Stimulated activated CD4-positive, alpha-beta T cell treated with anti-CD3 and anti-CD28 coated beads, Interleukin-12 subunit alpha, Interleukin-12 subunit beta, amount 100 ng/mL, for 4 hours (primary cell): ENCODE results near the gene DUSP22.

Experiments
- DNase-seq: peaks from one replicate; pipeline ENCODE4 v3.0.0-alpha.2; 2020

Gene DUSP22

GRCh38 chr6:381742-382461 lies 89.6 kb downstream of the DUSP22 start:
- no peak for DNase-seq

GRCh38 chr6:382883-383810 lies 90.9 kb downstream of the DUSP22 start:
- no peak for DNase-seq

GRCh38 chr6:383856-384255 lies 91.6 kb downstream of the DUSP22 start:
- DNase-seq, result no peak

GRCh38 chr6:384898-385297 lies 92.6 kb downstream of the DUSP22 start:
- no peak for DNase-seq

GRCh38 chr6:385614-386013 lies 93.3 kb downstream of the DUSP22 start:
- DNase-seq, result no peak

- no peak for DNase-seq
Measured at GRCh38 chr6:386688-387266, 94.5 kb downstream of the DUSP22 start.

- DNase-seq, result no peak
Measured at GRCh38 chr6:387293-387741, 95.0 kb downstream of the DUSP22 start.

- DNase-seq, result no peak
Measured at GRCh38 chr6:388202-388903, 96.1 kb downstream of the DUSP22 start.

- DNase-seq, result no peak
Measured at GRCh38 chr6:389143-389542, 96.9 kb downstream of the DUSP22 start.

- DNase-seq, result no peak
Measured at GRCh38 chr6:389622-390021, 97.3 kb downstream of the DUSP22 start.

- DNase-seq, result no peak
Measured at GRCh38 chr6:390914-391558, 98.7 kb downstream of the DUSP22 start.

GRCh38 chr6:391559-392440 lies 99.5 kb downstream of the DUSP22 start, which contains the start of gene IRF4:
Gene IRF4, plus strand, starts transcription at chr6:391752. Its CDS starts 1,401 bp downstream, at chr6:393153.
- peak; percentile 85 for DNase-seq

GRCh38 chr6:392441-393390 lies 100.4 kb downstream of the DUSP22 start:
- DNase-seq, result peak; percentile 51

- DNase-seq, result peak; percentile 54
Measured at GRCh38 chr6:393391-394221, 101.3 kb downstream of the DUSP22 start.

GRCh38 chr6:394641-395289 lies 102.5 kb downstream of the DUSP22 start:
- no peak for DNase-seq

- DNase-seq, result no peak
Measured at GRCh38 chr6:395432-396125, 103.3 kb downstream of the DUSP22 start.

GRCh38 chr6:396126-396520 lies 103.8 kb downstream of the DUSP22 start:
- no peak for DNase-seq

GRCh38 chr6:397056-397455 lies 104.8 kb downstream of the DUSP22 start:
- no peak for DNase-seq
